Measurements from ENCODE around the gene BDKRB2.

Gene BDKRB2

GRCh38 chr14:96256407-96256806 lies 51.8 kb downstream of the BDKRB2 start:
- DNase-seq (ENCODE audit: low read depth), result no peak
- TF ChIP-seq CTCF (IDR thresholded peaks at IDR 0.05; ENCODE audit: insufficient read depth, low read depth, low read length, missing control alignments), result no peak
- no peak overlapping the region for H3K4me3 ChIP-seq (ENCODE audit: low read depth, low read length)

- no peak for DNase-seq (ENCODE audit: low read depth)
- H3K4me3 ChIP-seq (ENCODE audit: low read depth, low read length), result no peak overlapping the region
Measured at GRCh38 chr14:96257056-96257455, 52.4 kb downstream of the BDKRB2 start.

GRCh38 chr14:96257900-96258299 lies 53.3 kb downstream of the BDKRB2 start:
- TF ChIP-seq CTCF (IDR thresholded peaks at IDR 0.05; ENCODE audit: insufficient read depth, low read depth, low read length, missing control alignments), result no peak
- no peak overlapping the region for H3K4me3 ChIP-seq (ENCODE audit: low read depth, low read length)

More at GRCh38 chr14:96257056-96257455, 52.4 kb downstream of the BDKRB2 start:
- TF ChIP-seq CTCF (IDR thresholded peaks at IDR 0.05; ENCODE audit: insufficient read depth, low read depth, low read length, missing control alignments), result no peak

GRCh38 chr14:96260341-96260821 lies 55.7 kb downstream of the BDKRB2 start:
- DNase-seq (ENCODE audit: low read depth), result no peak
- H3K4me3 ChIP-seq (ENCODE audit: low read depth, low read length), result no peak overlapping the region
- no peak for TF ChIP-seq CTCF (IDR thresholded peaks at IDR 0.05; ENCODE audit: insufficient read depth, low read depth, low read length, missing control alignments)

More at GRCh38 chr14:96257900-96258299, 53.3 kb downstream of the BDKRB2 start:
- DNase-seq (ENCODE audit: low read depth), result no peak

GRCh38 chr14:96261053-96261452 lies 56.4 kb downstream of the BDKRB2 start:
- H3K4me3 ChIP-seq (ENCODE audit: low read depth, low read length), result no peak overlapping the region
- TF ChIP-seq CTCF (IDR thresholded peaks at IDR 0.05; ENCODE audit: insufficient read depth, low read depth, low read length, missing control alignments), result no peak
- no peak for DNase-seq (ENCODE audit: low read depth)

- no peak for TF ChIP-seq CTCF (IDR thresholded peaks at IDR 0.05; ENCODE audit: insufficient read depth, low read depth, low read length, missing control alignments)
- H3K4me3 ChIP-seq (ENCODE audit: low read depth, low read length), result no peak overlapping the region
- no peak for DNase-seq (ENCODE audit: low read depth)
Measured at GRCh38 chr14:96261772-96262655, 57.4 kb downstream of the BDKRB2 start.
